HepG2 (cell line): Measurements from ENCODE around the gene ACTN1. TPM values are rescaled to one million over a fixed set of nuclear protein-coding genes. Genes with fewer than 3 reads are reported as not detected.

Source experiments
- ATAC-seq: fragments of 200-7000 bp; cut with Tn5 transposase; 3 replicates; pipeline ENCODE4 v1.9.1; 2020; ENCODE audit warnings: mild to moderate bottlenecking, moderate library complexity
- BruUV-seq: library from RNA; stranded (reverse); fragments of 400-500 nt; replicated peaks from 2 replicates; lab custom pipeline; 2021; lab: Mats Ljungman, UMichigan
- CTCF ChIA-PET: fragments of 300-600 bp; formaldehyde crosslinking; extraction: SDS; loops from one replicate; lab custom pipeline; 2021; ENCODE audit warnings: low total read pairs, inconsistent platforms, low intra/inter-chr PET ratio; lab: Yijun Ruan, JAX
- POLR2A ChIA-PET: fragments of 350-600 bp; sonication (Branson Sonifier 250); formaldehyde crosslinking; loops from one replicate; lab custom pipeline; 2020; ENCODE audit warnings: antibody characterized with exemption, inconsistent platforms; lab: Yijun Ruan, JAX
- DNase-seq: peaks from one replicate; pipeline ENCODE4 v3.0.0-alpha.2; 2015; ENCODE audit warnings: low spot score
- FAIRE-seq: peaks from 3 replicates; lab custom pipeline; 2011; peaks lifted over from hg19 to GRCh38; lab: Jason Lieb, UNC
- H2AFZ ChIP-seq: one replicate; pipeline ENCODE4 v1.6.1; 2011; ENCODE audit warnings: low read length, inconsistent platforms
- H3K27ac ChIP-seq: fragments of 300-600 bp; 3 replicates; pipeline ENCODE4 v1.8.0; 2011; ENCODE audit warnings: mixed run types, mild to moderate bottlenecking, mixed read lengths, low read length, inconsistent platforms; ENCODE audit not compliant: insufficient read depth; ENCODE audit errors: extremely low read length
- H3K27me3 ChIP-seq, 2 experiments: fragments of 200-600 bp in 1 of 2; 2 replicates in 1 of 2; 3 replicates in 1 of 2; pipeline versions ENCODE4 v1.6.0 to v1.8.0; 2011; ENCODE audit warnings: low read length in 2 of 2, mild to moderate bottlenecking in 2 of 2, moderate library complexity in 2 of 2, inconsistent platforms in 1 of 2; ENCODE audit not compliant: insufficient read depth in 2 of 2, control insufficient read depth in 1 of 2
- H3K36me3 ChIP-seq, 2 experiments: fragments of 200-600 bp in 1 of 2; replicated peaks in 1 of 2; 2 replicates in 1 of 2; 3 replicates in 1 of 2; pipeline versions ENCODE4 v1.5.1 to v1.8.0; 2011; ENCODE audit warnings: low read length in 2 of 2, inconsistent platforms in 1 of 2; ENCODE audit not compliant: insufficient read depth in 2 of 2, control insufficient read depth in 1 of 2
- H3K4me1 ChIP-seq: 2 replicates; pipeline ENCODE4 v1.5.1; 2012; ENCODE audit warnings: low read length, inconsistent platforms; ENCODE audit not compliant: insufficient read depth
- H3K4me2 ChIP-seq: 2 replicates; pipeline ENCODE4 v1.6.0; 2011; ENCODE audit warnings: low read depth, low read length, inconsistent platforms
- H3K4me3 ChIP-seq, 3 experiments: fragments of 200-600 bp in 1 of 3; sonication (generic), shearing (Covaris generic) in 1 of 3; replicated peaks in 1 of 3; 2 replicates each; pipeline ENCODE4 v1.5.1; 2011 to 2016; ENCODE audit warnings: low read length in 3 of 3, inconsistent platforms in 2 of 3, low read depth in 2 of 3, mild to moderate bottlenecking in 2 of 3, control low read depth in 1 of 3, mixed read lengths in 1 of 3; ENCODE audit not compliant: insufficient read depth in 1 of 3
- H3K79me2 ChIP-seq: one replicate; pipeline ENCODE4 v1.6.1; 2011; ENCODE audit warnings: low read length, inconsistent platforms; ENCODE audit not compliant: insufficient read depth
- H3K9ac ChIP-seq: 2 replicates; pipeline ENCODE4 v1.6.0; 2011; ENCODE audit warnings: mild to moderate bottlenecking, low read depth, low read length, inconsistent platforms; ENCODE audit not compliant: insufficient read depth
- H3K9me3 ChIP-seq: 2 replicates; pipeline ENCODE4 v1.5.1; 2012; ENCODE audit warnings: mild to moderate bottlenecking, low read length
- H4K20me1 ChIP-seq: 2 replicates; pipeline ENCODE4 v1.6.0; 2011; ENCODE audit warnings: inconsistent platforms, mild to moderate bottlenecking, low read length, moderate library complexity; ENCODE audit not compliant: insufficient read depth
- DR1 ChIP-seq: sonication (generic); formaldehyde crosslinking; IDR thresholded peaks from 2 replicates; pipeline ENCODE4 v1.8.0; 2021; ENCODE audit warnings: mild to moderate bottlenecking, missing genetic modification reagents, inconsistent platforms
- KLF15 ChIP-seq: sonication (generic); formaldehyde crosslinking; IDR thresholded peaks from 2 replicates; pipeline ENCODE4 v1.8.1; 2023; ENCODE audit warnings: borderline replicate concordance, mild to moderate bottlenecking, inconsistent platforms, missing genetic modification reagents, mixed read lengths
- MBD4 ChIP-seq: IDR thresholded peaks from 2 replicates; pipeline ENCODE4 v1.6.1; 2012; ENCODE audit warnings: low read length, inconsistent platforms, borderline replicate concordance
- MYNN ChIP-seq: sonication (generic); formaldehyde crosslinking; IDR thresholded peaks from 2 replicates; pipeline ENCODE4 v1.4.0; 2020; ENCODE audit warnings: mild to moderate bottlenecking, low read depth, missing genetic modification reagents
- NR2C2 ChIP-seq: sonication (generic); formaldehyde crosslinking; IDR thresholded peaks from 2 replicates; pipeline ENCODE4 v1.4.0; 2020; ENCODE audit warnings: missing genetic modification reagents, mild to moderate bottlenecking, moderate library complexity, borderline replicate concordance
- NR2F2 ChIP-seq: IDR thresholded peaks from 2 replicates; pipeline ENCODE4 v1.6.1; 2012; ENCODE audit warnings: low read depth, inconsistent platforms, borderline replicate concordance
- PCBP1 ChIP-seq: fragments of 200-400 bp; formaldehyde crosslinking; IDR thresholded peaks from 2 replicates; pipeline ENCODE4 v1.6.1; 2017; ENCODE audit warnings: mild to moderate bottlenecking, low read depth, low read length, borderline replicate concordance
- PHF20 ChIP-seq: sonication (generic); formaldehyde crosslinking; IDR thresholded peaks from 2 replicates; pipeline ENCODE4 v1.5.0; 2020; ENCODE audit warnings: mild to moderate bottlenecking, missing genetic modification reagents
- PHF5A ChIP-seq: IDR thresholded peaks from one replicate; pipeline ENCODE4 v1.6.1; 2018; ENCODE audit warnings: low read depth, missing genetic modification reagents; ENCODE audit not compliant: unreplicated experiment
- SP4 ChIP-seq: sonication (generic); formaldehyde crosslinking; IDR thresholded peaks from 2 replicates; pipeline ENCODE4 v1.8.1; 2023; ENCODE audit warnings: mild to moderate bottlenecking, missing genetic modification reagents
- ZBTB20 ChIP-seq: sonication (generic); formaldehyde crosslinking; IDR thresholded peaks from 2 replicates; pipeline ENCODE4 v1.8.1; 2023; ENCODE audit warnings: missing genetic modification reagents, low read depth, mild to moderate bottlenecking, borderline replicate concordance
- ZNF264 ChIP-seq: sonication (generic); formaldehyde crosslinking; IDR thresholded peaks from 2 replicates; pipeline ENCODE4 v1.4.0; 2020; ENCODE audit warnings: missing genetic modification reagents
- ZNF333 ChIP-seq: sonication (generic); formaldehyde crosslinking; IDR thresholded peaks from 2 replicates; pipeline ENCODE4 v1.4.0; 2020; ENCODE audit warnings: mild to moderate bottlenecking, missing genetic modification reagents, borderline replicate concordance
- ZNF543 ChIP-seq: sonication (generic); formaldehyde crosslinking; IDR thresholded peaks from 2 replicates; pipeline ENCODE4 v1.4.0; 2020; ENCODE audit warnings: mild to moderate bottlenecking, missing genetic modification reagents
- ZNF570 ChIP-seq: sonication (generic); formaldehyde crosslinking; IDR thresholded peaks from 2 replicates; pipeline ENCODE4 v1.4.0; 2020; ENCODE audit warnings: mild to moderate bottlenecking, missing genetic modification reagents, borderline replicate concordance
- ZNF577 ChIP-seq: sonication (generic); formaldehyde crosslinking; IDR thresholded peaks from 2 replicates; pipeline ENCODE4 v1.4.0; 2020; ENCODE audit warnings: mild to moderate bottlenecking, low read depth, missing genetic modification reagents, borderline replicate concordance
- WGBS: methylation state at CpG from one replicate; pipeline ENCODE4 v1.1.6; 2017; ENCODE audit warnings: low lambda C conversion rate; 5-methylcytosine and 5-hydroxymethylcytosine counted together
- in situ Hi-C: cut with HindIII; loops from 2 replicates; pipeline ENCODE4 v1.10.0; 2017; ENCODE audit warnings: low pct_unique_long_range_greater_than_20kb; ENCODE audit not compliant: extremely low pct_ligation_motif_present
- intact Hi-C: fragments of 100-400 bp; cut with micrococcal nuclease; formaldehyde crosslinking; loops from one replicate; pipeline ENCODE4 v1.10.0; 2022; ENCODE audit not compliant: unreplicated experiment
- polyA plus RNA-seq, 8 experiments: library from polyadenylated mRNA; depleted of rRNA in 3 of 8; stranded (reverse) in 7 of 8; unstranded in 1 of 8; fragments of >200 nt; fragmentation: Illumina TruSeq in 4 of 8; extraction: Trizol in 4 of 8; gene quantifications; 2 replicates each; pipeline versions ENCODE4 v1.2.1 to v1.2.3, GENCODE V29; 2011 to 2016; ENCODE audit warnings: low read depth in 4 of 8, missing spikeins in 1 of 8, mixed read lengths in 1 of 8; ENCODE audit not compliant: insufficient read depth in 1 of 8
- total RNA-seq, 5 experiments: library from RNA; depleted of rRNA; stranded (reverse); fragments of >200 nt; fragmentation: Illumina TruSeq; extraction: Trizol; gene quantifications; 2 replicates each; pipeline ENCODE4 v1.2.3, GENCODE V29; 2016; ENCODE audit warnings: low read depth in 1 of 5
- TF ChIP-seq, protein P1 (sequence below): sonication (generic); formaldehyde crosslinking; IDR thresholded peaks from 2 replicates; pipeline ENCODE4 v1.4.0; 2020; ENCODE audit warnings: low read depth, mild to moderate bottlenecking, missing genetic modification reagents
- TF ChIP-seq, protein P2 (sequence below): sonication (generic); formaldehyde crosslinking; IDR thresholded peaks from 2 replicates; pipeline ENCODE4 v1.4.0; 2020; ENCODE audit warnings: missing genetic modification reagents

The ACTN1 gene
- total and polyA plus RNA-seq, 2 of the 13 experiments (the other 11 are each of a cell fraction or from before 2014, with no cell fraction given), result 58.6 to 162 TPM

DNA sequence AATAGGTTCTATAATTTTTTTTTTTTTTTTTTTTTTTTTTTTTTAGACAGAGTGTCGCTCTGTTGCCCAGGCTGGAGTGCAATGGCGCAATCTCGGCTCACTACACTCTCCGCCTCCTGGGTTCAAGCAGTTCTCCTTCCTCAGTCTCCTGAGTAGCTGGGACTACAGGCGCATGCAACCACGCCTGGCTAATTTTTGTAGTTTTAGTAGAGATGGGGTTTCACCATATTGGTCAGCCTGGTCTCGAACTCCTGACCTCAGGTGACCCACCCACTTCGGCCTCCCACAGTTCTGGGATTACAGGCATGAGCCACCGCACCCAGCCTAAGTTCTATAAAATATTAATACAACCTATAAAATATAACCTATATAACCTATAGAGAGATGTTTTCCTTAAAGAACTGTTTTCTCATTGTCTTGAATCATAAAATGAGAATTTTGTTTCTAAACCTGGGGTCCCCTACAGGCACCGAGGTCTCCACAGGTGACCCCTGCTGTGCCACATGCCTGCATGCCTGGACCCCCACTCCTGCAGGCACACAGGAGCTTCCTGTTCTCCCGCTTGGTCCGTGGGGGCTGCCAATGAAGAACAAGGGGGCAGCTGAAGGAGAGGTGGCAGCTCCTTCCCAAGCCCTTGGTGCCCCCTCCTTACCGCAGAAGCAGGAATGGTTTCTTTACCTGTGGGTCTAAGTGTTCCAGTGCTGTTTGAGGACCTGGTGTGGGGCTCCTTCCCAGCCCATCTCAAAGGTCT lies 115.3 kb downstream of the ACTN1 start:
- DNase-seq (no peak), ATAC-seq (no peak), FAIRE-seq (no peak)
- in situ Hi-C loops (loop anchor here (5.0 kb wide), 1 partner anchor 244 kb away; no protein-coding TSS in a partner anchor), intact Hi-C loops (loop anchor here (1.0 to 5.0 kb wide), 2 partner anchors 229 to 244 kb away; no protein-coding TSS in a partner anchor)
- Histone ChIP-seq H4K20me1 (no peaks in the 10 kb centered on the region), H2AFZ (no peak overlapping the region), H3K4me2 (no peak overlapping the region), H3K27ac (no peak overlapping the region), H3K36me3 (no peaks in the 10 kb centered on the region), H3K79me2 (no peaks in the 10 kb centered on the region), H3K27me3 (no peaks in the 10 kb centered on the region), H3K4me1 (0 out of 2 replicates have a peak, but pooled peaks cover 14% of the 10 kb centered on the region), H3K4me3 (no peak overlapping the region), H3K9me3 (peaks cover 8% of the 10 kb centered on the region)
- WGBS, result 60% methylated on average over 10 of the region's 13 CpGs
- POLR2A ChIA-PET, result no interaction called here
- no TSS peak for BruUV-seq
- TF ChIP-seq ZNF543 (CRISPR knock-in tag) (no peak), NR2F2 (no peak), ZNF333 (CRISPR knock-in tag) (no peak), ZBTB20 (CRISPR knock-in tag) (no peak), NR2C2 (CRISPR knock-in tag) (no peak), ZNF264 (no peak), PHF20 (CRISPR knock-in tag) (no peak), DR1 (CRISPR knock-in tag) (no peak), SP4 (CRISPR knock-in tag) (no peak), MYNN (no peak), ZNF577 (CRISPR knock-in tag) (no peak), PCBP1 (no peak), PHF5A (CRISPR knock-in tag) (no peak), KLF15 (CRISPR knock-in tag) (no peak), MBD4 (no peak), ZNF570 (no peak)
- TF ChIP-seq, protein P1, sequence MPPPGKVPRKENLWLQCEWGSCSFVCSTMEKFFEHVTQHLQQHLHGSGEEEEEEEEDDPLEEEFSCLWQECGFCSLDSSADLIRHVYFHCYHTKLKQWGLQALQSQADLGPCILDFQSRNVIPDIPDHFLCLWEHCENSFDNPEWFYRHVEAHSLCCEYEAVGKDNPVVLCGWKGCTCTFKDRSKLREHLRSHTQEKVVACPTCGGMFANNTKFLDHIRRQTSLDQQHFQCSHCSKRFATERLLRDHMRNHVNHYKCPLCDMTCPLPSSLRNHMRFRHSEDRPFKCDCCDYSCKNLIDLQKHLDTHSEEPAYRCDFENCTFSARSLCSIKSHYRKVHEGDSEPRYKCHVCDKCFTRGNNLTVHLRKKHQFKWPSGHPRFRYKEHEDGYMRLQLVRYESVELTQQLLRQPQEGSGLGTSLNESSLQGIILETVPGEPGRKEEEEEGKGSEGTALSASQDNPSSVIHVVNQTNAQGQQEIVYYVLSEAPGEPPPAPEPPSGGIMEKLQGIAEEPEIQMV, result no peak
- TF ChIP-seq, protein P2, sequence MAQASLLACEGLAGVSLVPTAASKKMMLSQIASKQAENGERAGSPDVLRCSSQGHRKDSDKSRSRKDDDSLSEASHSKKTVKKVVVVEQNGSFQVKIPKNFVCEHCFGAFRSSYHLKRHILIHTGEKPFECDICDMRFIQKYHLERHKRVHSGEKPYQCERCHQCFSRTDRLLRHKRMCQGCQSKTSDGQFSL (CRISPR knock-in tag), result no peak
- TF ChIP-seq, all 625 proteins: peak for 0
- no peak overlapping the region for H3K9ac ChIP-seq
- CTCF ChIA-PET, result interaction anchor here (1.3 to 2.1 kb wide), 2 partner anchors 227 to 244 kb away, joined by 4 to 17 read pairs; no protein-coding TSS in a partner anchor
